HK-2 (cell line): ENCODE data around the gene SLC36A4.
"Not testable (repeated sequence)": the region's sequence is repeated elsewhere in the genome, so short reads cannot be mapped to it uniquely, and the experiment has no call there.

Source experiments
- DNase-seq: peaks from one replicate; pipeline ENCODE4 v3.0.0-alpha.2; 2018; ENCODE audit not compliant: unreplicated experiment

The SLC36A4 gene

DNA sequence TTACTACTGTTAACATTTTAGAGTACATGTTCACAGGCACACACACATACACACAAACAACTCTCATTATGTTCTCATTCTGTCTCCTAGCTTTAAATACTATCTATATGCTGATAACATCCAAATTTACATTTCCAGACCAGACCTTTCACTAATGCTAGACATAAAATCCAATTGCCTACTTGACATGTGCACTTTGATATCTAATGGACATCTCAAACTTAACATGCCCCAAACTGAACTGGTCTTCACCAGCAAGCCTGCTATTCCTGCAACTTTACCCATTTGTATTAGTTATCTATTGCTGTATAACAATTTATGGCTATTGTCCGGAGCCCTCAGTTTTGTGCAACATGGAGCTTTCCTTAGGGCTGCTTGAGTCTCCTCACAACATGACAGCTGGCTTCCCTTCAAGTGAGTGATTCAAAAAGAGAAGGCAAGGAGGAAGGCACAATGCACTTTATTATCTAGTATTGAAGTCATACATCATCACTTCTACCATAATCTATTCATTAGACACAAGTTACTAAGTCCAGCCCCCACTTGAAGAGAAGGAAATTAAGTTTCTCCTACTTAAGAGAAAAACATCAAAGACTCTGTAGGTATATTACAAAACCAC, 3.0 kb downstream of the SLC36A4 start:
- DNase-seq: no peak

DNA sequence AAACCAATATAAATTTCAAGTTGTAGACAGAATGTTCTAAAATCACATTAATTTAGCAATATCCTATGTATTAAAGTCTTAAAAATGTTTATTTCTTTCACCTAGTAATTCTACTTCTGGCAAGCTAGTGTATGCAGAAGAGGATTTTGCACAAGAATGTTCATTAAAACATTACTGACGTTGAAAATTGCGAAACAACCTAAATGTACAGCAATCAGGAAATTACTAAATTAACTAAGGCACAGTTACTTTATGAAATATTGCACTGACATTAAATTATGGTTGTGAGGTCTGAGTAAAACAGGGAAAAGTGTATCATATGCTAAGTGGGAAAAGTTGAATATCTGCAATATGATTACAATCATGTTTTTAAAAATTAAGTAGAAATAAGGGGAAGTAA, 4.1 kb downstream of the SLC36A4 start:
- DNase-seq: no peak

DNA sequence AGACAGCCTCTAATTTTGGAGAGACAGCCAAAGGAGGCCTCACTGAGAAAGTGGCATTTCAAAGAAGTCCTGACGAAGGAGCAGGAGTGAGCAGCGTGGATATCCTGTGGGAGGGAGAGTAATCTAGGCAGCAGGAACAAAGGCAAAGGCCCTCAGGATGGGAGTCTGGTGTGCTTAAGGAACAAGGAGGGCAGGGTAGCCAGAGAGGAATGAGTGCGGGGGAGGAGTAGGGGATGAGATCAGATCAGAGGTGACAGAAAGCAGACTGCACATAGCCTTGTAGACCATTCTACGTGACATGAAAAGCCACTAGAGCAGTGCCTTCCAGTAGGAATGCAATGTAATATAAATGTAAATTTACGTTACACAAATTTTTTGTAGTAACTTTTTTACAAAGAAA, 5.6 kb downstream of the SLC36A4 start:
- DNase-seq: no peak

DNA sequence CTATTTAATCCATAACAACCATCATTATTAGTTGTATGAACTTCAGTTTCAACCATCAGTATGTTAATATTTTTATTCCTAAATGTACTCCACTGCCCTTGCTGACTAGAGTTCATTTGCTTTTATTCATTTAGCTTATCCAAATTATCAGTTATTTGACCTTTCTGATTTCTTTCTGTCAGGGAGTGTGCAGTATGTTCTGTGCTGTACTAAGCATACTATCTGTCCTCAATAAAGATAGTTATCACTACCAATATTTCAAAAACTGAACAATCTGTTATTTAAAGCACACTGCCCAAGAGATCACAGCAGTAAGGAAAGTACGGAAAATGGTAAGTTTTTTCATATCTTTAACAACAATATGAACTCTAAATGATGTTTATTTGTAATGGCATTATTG, 8.3 kb downstream of the SLC36A4 start:
- DNase-seq: no peak

DNA sequence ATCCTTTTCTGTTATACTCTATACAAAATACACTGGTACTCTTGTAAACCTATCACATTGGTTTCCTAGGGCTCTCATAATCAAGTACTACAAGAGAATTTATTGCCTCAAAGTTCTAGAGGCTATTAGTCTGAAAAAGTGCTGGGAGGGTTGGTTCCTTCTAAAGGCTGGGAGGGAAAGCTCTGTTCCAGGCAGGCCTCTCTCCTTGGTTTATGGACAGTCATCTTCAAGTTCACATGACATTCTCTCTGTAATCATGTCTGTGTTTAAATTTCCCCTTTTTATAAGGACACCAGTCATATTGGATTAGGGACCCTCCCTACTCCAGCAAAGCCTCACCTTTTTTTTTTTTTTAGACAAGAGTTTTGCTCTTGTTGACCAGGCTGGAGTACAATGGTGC, 9.1 kb downstream of the SLC36A4 start:
- DNase-seq: no peak

DNA sequence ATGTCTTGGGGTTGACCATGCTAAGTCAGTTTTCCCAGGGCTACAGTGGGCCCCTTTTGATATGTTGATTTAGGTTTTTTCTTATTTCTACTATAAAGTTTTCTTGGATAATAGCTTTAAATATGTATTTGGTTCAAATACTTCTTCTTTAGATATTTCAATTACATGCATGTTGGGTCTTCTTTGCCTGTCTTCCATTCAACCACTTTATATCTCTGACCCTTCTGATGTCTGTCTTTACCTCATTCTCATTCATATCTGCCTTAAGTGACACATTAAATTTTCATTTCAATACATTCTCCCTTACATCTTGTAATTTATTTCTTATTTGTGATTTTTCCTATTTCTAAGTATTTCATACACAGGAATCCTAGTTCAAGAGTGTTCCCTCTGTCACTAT, 10.5 kb downstream of the SLC36A4 start:
- DNase-seq: no peak

DNA sequence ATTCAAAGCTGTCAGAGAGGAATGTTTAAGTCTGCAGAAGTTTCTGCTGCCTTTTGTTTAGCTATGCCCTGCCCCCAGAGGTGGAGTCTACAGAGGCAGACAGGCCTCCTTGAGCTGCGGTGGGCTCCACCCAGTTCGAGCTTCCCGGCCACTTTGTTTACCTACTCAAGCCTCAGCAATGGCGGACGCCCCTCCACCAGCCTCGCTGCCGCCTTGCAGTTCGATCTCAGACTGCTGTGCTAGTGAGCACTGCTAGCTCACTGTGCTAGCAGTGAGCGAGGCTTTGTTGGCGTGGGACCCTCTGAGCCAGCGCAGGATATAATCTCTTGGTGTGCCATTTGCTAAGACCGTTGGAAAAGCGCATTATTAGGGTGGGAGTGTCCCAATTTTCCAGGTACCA, 19.9 kb downstream of the SLC36A4 start:
- DNase-seq: not testable (repeated sequence)

DNA sequence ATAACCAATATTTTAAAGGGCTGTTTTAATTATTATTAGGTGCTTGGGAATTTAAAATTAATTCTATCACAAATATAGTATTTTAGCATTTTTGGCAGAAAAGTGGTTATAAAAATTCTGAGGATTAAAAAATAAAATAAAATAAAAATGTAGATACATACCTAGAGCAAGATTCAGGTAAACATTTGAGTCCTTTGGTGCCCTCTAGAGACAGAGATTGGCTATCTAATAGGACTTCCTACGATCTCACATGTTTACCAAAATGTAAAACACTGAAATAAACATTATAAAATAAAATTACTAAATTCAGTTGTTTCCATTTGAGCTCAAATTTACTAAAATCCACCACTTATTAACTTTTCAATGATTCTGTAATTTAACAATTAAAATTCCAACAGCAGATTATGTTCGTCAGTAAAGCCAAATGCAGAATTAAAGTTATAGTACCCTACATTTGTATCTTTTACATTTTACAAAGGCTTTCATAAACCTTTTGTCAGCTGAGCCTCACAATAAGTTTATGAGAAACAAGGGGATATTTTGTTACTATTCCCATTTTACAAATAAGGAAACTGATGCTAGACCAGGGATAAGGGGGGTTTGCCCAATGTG, 27.7 kb downstream of the SLC36A4 start:
- DNase-seq: no peak

DNA sequence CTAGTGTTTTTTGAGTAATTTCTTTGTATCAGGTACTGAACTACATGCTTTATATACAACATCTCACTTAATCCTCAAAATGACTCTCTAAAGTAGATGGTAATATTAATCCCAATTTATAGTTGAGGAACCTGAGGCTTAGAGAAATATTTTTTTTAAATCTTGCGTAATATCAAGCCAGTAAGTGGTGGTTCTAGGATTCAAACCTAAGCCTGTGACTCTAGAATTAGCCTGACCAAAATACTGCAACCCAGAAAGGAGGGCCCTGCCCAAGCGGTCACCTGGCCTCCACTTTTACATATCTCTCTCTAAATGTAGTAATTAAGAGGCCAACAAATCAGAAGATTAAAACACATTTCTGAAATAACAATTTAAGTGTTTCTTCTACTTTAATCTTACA, 28.6 kb downstream of the SLC36A4 start:
- DNase-seq: no peak

DNA sequence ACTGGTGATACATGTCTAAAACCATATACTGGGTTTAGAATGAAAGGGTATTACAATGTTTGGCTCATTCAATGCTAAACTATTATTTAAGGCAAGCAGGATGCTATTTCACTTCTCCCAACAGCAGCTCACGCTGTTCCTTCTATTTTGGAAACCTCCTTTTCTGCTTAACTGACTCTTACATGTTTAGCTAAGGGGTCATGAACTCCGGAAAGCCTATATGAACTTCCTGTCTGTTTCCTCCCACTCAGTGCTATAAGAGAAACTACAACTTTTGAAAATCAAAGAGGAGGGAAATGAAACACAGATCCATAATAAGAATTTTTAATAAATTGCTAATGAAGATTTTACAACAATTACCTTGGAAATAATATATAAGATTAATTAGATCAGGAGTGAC, 30.9 kb downstream of the SLC36A4 start:
- DNase-seq: no peak

DNA sequence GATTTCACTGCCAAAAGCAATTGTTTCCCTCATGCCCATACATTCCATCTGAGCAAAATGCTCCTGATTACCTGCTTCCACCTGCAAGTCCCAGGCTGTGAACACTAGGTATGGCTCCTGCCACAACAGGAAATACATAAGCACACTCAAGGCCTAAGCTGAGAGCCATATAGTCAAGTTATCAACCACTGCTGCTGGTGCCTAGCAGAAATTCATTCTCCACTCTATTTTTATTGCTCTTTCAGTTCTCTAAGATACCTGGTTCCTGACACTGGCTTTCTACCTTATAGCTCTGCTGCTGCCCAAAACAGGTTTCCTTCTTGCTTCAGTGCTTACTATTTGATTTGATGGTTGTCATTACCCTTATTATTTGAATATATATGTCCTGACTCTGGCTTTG, 31.6 kb downstream of the SLC36A4 start:
- no peak for DNase-seq

DNA sequence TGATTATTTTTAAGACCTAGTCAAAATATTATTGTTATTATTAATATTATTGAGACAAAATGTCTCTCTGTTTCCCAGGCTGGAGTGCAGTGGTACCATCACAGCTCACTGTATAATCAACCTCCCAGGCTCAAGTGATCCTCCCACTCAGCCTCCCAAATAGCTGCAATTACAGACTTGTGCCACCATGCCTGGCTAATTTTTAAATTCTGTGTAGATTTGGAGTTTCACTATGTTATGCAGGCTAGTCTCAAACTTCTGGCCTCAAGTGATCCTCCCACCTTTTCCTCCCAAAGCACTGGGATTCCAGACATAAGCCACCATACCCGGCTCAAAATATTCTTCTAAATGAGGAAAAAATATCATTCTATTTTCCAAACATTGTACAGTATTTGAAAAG, 37.0 kb downstream of the SLC36A4 start:
- no peak for DNase-seq

DNA sequence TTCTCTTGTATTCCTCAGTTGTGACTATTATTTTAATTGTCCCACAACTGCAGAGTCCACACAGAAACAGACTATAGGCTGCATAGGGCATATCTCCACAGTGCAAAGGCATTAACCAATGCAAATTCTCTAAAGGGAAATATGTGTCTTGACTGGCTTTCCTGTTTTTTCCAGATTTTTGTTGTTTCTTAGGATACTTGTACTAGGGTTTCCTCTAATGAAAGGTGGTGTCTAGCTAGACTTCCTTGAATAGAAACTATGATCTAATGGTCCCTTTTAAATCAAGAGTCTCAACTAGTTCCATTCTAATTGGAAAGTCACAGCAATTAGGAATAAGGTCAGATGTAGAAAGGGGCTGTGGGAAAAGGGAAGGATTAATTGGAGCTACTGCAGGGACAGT, 37.6 kb downstream of the SLC36A4 start:
- no peak for DNase-seq

DNA sequence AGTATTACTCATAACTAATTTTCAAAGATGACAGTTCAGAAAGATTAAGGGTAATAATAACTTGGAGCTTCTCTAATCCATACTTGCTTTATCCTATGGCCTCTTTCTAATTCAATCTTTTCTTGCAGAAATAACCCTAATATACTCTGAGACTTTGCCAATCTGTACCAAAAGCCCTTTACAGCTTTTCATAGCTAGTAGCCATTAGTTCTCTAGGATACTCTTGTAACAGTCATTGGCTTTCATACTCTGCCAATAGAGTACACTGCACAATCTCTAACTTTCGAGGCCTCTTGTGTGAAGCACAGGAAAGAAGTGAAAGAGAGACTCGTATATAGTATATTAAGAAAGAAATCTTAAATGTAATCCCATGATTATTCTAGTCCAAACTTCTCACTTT, 38.1 kb downstream of the SLC36A4 start:
- DNase-seq: no peak

DNA sequence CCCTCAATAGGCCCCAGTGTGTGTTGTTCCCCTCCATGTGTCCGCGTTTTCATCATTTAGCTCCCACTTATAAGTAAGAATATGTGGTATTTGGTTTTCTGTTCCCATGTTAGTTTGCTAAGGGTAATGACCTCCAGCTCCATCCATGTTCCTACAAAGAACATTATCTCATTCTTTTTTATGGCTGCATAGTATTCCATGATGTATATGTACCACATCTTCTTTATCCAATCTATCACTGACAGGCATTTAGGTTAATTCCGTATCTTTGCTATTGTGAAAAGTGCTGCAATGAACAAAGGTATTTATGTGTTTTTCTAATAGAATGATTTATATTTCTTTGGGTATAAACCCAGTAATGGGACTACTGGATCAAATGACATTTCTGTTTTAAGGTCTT, 42.1 kb downstream of the SLC36A4 start:
- DNase-seq: no peak

DNA sequence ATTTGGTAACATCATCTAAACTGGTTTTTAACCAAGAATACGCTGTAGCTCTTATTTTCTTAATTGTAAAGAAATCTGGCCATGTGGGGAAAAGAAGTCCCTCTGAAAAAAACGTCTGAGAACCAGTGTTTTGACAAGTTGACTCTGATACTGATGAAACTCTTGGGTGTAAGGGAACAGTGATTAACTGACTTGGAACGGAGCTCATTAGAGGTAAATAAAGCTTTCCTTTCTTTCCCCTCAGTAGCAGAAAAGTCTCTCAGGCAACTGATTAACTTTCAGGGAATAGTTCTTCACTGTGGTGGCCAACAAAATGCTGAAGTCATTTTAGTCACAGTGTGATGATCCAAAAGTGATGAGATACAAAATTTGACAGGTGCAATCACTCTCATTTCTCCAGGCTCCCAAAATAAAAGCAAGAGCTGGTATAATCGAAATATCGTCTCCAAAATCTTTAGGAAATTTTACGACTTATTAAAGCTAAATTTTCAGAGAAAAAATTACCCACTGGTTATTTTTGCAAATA, 52.3 kb downstream of the SLC36A4 start:
- no peak for DNase-seq

DNA sequence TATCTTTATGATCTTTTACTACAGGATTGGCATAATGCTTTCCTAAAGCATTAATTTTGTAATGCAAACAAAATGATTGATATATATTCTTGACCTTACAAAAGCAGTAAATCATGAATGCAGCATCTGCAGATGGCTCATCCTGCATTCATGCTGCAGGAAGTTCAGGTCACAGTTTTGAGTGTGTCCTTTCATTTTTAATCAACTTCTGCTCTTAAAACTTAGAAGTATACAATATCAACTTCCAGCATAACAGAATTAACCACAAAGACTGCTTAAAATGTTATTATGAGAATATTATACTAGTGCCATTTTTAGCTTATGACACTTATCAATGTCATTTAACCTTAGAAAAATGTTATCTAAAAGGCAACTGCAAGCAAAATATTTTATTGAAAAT, 54.0 kb downstream of the SLC36A4 start:
- DNase-seq: no peak

DNA sequence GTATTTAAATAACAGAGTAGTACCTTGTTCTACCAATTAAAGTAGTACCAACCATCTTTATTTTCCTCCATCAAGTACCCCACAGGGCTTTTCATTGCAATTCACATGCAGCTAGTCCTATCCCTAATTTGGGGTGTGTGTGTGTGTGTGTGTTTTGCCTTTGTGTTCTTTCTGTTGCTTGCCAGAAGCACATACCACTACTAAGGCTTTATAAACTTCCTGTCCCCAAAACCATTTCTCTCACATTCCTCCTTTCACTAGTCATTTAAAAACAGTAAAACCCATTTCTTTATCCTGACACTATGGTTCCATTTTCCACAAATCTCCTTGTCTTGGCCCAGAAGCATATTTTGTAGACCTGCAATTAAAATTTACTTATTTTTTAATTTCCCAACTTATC, 54.6 kb downstream of the SLC36A4 start:
- DNase-seq: no peak

DNA sequence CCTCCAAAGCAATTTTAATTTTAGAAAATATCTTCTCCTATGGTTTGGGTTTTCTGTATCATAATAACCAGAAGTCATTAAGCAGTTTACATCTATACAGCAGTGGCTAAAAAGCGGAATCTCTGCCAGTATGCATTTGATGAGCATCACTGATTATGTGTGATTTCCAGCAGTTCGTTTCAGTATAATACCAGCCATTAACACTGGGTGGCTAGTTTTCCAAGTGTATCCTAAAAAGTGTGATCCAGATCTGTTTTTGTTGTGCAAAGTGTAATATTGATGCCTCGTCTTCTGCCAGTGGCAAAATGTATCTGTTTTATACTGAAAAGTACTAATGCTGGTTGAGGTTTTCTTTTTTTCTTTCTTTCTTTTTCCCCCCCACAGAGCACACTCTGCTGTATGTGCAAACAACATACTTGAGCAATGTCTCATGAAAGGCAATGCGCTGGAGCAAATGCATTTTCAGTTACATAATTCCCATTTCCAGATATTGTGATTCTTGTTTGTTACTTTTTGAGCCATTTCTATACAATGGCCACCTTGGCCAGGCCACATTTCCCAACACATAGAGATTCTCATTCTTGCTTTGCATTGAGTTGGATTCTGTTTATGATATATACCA, 64.2 kb downstream of the SLC36A4 start:
- DNase-seq: no peak

DNA sequence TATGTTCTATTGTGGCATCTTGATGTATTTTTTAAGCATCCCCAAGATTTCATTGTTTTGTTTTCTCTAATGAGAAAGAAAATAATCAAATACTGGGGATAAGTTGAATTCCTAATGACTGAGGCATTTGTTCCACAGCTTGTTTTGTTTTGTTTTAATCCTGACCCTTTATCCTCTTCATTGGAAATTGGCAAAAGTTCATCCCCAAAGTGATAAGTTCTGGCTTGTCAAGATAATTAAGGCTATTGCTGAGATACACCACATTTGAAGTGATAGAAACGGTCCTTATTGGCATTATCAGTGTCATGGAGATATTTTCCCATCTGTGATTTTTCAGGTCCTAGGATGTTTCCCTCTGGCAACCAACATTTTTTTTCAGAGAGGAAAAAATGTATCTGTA, 65.0 kb downstream of the SLC36A4 start:
- no peak for DNase-seq

DNA sequence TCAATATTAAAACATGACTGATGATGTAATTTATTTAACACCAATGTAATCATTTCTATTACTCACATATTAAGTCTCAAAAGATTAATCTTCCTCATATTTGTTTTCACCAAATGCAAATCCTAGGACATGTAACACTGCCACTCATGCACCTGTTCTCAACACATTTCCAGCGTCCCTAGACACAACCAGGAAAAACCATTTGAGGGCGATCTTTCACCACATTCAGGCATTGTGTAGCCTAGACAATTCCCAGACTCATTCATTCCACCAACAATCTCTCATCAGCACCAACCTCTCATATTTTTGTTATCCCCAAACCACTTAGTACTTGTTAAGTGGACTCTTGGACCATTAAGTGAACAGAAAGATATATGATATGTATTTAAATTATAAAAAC, 66.1 kb downstream of the SLC36A4 start:
- DNase-seq: no peak

DNA sequence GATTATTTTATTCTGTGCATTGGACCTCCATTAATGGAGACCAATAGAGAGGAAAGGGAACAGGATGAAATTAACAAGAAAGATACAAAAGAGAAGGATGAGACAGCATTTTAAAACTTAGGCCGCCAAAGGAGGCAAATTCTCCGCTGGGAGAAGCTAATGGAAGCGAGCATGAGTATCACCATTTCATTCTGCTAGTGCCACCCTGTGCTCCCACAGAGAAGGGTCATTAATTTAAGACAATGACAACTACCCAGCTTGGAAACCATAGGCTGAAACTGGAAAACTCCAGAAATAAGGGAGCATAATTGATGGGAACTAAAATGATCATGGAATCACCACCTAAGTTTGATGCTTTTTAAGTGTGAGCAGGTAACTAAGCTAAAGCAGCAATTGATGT, 69.2 kb downstream of the SLC36A4 start:
- DNase-seq: no peak

DNA sequence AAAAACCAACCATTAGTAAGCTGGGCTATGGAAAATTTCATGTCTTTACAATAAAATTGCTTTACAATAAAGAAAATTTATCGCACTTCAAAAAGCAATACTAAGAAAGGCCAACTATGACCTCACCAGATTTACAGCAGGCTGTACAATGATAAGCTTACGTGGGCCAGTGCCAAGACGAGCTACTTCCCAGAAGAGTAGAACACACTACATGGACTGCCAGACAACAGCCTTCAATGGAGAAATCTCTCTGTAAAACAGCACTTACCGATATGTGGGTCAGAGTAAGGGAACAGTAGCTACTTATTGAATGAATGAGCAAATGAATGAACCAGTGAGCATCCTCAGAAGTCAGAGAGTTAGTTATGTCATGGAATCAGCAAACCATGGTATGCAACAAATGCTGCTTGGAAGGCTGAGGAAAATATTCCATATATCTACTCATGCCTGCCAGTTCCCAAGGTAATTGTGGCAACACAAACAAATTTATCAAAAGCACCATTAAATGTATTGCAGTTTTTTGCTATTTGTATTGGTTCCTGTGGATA, 74.4 kb downstream of the SLC36A4 start:
- DNase-seq: no peak
